ENCODE measurements around the gene SHISA9.

Gene SHISA9

DNA sequence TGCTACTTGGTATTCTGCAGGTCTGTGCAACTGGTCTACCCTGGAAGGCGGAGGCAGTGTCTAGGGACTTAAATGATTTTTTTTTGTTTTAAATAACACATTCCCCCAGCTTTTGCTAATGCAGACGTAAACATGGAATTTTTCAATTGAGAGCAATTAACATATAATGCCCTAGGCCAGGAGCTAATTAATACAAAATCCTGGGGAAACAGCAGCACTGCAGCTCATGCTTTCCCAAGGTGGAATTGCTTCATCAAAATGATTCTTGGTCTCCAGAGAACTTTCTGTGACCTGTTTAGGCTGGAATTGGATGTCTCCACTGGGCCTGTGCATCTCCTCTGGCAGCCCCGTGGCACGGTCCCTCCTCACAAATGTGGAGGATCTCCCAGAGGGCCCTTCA, 50.6 kb downstream of the SHISA9 start:
- DNase-seq = no peak
- no peak for TF ChIP-seq GATA1 (IDR thresholded peaks at IDR 0.05; ENCODE audit: low read depth, low read length)
- no peak for TF ChIP-seq POLR2A (IDR thresholded peaks at IDR 0.05; ENCODE audit: low read length)

DNA sequence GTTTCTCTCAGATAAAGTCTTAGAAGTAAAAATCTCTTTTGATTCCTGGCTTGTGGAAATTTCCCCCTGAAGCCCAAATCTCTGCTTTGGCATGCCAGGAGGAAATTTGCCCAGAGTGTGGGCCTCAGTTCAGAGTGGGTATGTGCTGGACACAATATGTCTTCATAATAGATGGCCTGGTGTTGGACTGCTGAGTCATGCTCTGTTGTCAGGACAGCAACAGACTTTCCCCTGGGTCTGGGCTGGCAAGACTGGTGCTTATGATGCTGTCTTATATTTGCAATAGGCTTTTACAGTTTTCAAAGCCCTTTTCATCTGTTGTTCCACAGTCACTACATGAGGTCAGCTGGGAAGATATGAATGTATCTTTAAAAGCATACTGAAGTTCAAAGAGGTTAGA, 57.0 kb downstream of the SHISA9 start:
- DNase-seq = no peak
- no peak for TF ChIP-seq POLR2A (IDR thresholded peaks at IDR 0.05; ENCODE audit: low read length)
- no peak for TF ChIP-seq GATA1 (IDR thresholded peaks at IDR 0.05; ENCODE audit: low read depth, low read length)

DNA sequence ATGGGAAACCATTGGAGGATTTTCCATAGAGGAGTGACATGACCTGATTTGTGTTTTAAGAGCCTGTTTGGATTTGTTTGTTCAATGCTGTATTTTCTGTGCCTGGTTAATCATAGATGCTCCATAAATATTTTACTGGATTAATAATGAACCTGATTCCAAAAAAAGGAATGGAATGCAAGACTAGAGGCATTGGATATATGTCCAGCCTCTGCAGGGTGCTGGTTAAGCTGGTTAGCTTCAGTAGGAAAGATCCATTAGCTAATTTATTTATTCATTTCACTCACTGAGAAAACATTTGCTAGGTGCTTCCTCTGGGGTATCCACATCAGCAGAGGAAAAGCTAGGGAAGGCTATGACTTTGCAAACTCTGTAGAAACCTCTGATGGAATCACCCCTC, 57.7 kb downstream of the SHISA9 start:
- TF ChIP-seq GATA1 (IDR thresholded peaks at IDR 0.05; ENCODE audit: low read depth, low read length) = no peak
- TF ChIP-seq POLR2A (IDR thresholded peaks at IDR 0.05; ENCODE audit: low read length) = no peak

DNA sequence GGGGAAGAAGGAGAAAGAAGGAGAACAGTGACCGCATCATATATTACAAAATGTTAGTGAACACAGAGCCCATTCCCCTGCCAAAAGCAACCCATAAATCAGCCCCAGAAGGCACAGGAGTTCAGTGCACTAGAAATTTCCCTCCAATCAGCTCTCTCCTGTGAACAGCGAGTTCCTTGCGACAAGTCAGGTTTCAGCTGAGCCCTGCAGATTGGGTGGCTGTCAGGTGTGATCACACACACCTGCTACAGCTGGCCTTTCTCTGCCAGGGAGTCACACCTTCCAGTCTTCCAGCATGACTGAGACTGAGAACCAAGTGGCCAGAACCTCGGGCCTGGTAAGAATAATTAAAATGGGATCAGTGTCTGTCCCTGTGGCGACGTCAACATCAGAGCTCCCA, 60.2 kb downstream of the SHISA9 start:
- TF ChIP-seq GATA1 (IDR thresholded peaks at IDR 0.05; ENCODE audit: low read depth, low read length) (no peak), POLR2A (IDR thresholded peaks at IDR 0.05; ENCODE audit: low read length) (no peak)
- no peak for DNase-seq

More for the DNA sequence above, 57.7 kb downstream of the SHISA9 start:
- no peak for DNase-seq

DNA sequence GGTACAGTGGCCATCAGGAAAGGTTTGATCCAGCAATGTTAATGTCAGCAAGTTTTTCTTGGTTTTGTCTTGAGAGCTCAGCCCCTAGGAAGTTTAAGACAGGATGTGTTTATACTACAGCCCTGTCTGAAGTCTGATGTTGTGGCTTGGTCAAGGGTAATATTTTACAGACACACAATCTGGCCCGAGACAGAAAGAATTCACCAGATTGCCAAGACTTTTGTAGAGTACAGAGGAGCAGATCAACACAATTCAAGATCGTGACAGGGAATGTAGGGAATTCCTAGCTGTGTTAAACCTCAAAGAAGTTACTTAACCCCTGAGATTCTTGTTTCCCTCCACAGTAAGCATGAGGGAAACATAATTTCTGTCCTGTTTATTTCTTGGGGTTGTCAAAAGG, 63.1 kb downstream of the SHISA9 start:
- TF ChIP-seq GATA1 (IDR thresholded peaks at IDR 0.05; ENCODE audit: low read depth, low read length) = no peak
- no peak for DNase-seq

DNA sequence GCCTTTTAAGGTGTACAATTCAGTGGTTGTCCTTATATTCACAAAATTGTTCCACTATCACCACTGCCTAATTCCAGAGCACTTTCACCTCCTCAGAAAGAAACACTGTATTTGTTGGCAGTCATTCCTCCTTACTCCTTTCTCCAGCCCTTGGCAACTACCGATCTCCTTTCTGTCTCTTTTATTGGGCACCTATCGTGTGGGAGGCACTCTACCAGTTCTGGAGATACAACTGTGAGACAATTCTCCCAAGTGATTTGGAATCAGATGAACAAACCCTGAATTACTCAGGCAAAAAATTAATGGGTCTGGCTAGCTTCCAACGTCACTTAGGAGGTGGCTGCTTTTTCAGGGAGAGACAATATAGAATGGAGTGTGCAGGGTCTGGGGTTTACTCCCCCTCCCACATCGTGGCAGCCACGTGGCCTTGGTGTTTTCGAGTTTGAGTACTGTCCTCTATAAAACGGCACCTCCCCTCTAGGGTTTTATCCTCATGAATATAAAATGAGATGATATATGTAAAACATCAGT, 63.9 kb downstream of the SHISA9 start:
- TF ChIP-seq POLR2A (IDR thresholded peaks at IDR 0.05; ENCODE audit: low read length) = no peak
- no peak for TF ChIP-seq GATA1 (IDR thresholded peaks at IDR 0.05; ENCODE audit: low read depth, low read length)
- DNase-seq = no peak

DNA sequence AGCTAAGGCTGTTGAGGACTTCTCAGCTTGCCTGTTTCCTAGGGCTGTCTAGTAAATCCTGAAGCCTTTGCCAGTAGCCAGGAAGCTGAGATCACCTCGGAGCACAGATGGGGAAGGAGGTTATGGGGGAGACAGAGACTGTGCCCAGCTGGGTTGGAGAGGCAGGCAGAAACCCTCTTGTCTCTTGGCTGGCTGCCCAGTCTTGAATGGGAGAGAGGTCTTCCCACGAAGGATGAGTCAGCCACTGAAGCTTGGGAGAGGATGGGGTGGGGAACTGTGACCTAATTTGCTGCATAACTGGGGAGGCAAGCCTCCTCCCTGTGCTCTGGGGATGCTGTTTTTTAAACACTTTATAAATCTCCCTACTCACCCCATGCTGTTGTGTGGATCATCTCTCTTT, 69.8 kb downstream of the SHISA9 start:
- peak in 1 of 2 experiments; percentile 27 for DNase-seq
- no peak for TF ChIP-seq POLR2A (IDR thresholded peaks at IDR 0.05; ENCODE audit: low read length)
- no peak for TF ChIP-seq GATA1 (IDR thresholded peaks at IDR 0.05; ENCODE audit: low read depth, low read length)

DNA sequence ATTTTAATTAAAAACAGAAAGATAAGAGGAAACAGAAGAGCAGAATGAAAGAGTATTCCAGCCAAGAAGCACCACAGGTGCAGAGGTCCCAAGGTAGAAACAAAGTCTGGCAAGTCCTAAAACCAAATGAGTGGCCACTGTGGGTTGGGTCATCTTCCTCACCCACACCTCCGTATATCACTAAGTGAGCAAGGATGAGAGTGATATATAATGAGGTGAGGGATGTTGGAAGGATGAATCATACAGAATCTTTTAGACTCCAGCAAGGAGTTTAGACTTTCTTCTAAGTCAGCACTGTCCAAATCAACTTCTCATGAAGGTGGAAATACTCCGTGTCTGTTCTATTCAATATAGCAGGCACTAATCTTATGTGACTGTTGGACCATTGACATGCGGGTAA, 70.8 kb downstream of the SHISA9 start:
- no peak for DNase-seq
- no peak for TF ChIP-seq GATA1 (IDR thresholded peaks at IDR 0.05; ENCODE audit: low read depth, low read length)
- TF ChIP-seq POLR2A (IDR thresholded peaks at IDR 0.05; ENCODE audit: low read length) = no peak

DNA sequence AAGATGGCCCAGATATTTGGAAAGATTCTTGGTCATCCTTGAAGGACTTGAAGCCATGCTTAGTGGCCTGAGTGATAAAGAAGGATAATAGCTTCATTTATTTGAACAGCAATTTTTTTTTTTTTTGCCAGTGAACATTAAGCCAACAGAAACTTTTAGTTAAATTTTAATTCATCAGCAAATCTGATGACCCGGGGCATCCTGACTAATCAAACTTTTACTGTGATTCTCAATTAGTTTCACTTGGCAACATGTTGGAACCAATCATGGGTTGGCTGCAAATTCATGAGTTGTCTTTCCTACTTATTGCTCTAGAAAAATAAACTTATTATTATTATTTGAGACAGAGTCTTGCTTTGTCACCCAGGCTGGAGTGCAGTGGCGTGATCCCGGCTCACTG, 74.4 kb downstream of the SHISA9 start:
- no peak for TF ChIP-seq POLR2A (IDR thresholded peaks at IDR 0.05; ENCODE audit: low read length)
- TF ChIP-seq GATA1 (IDR thresholded peaks at IDR 0.05; ENCODE audit: low read depth, low read length) = no peak
- DNase-seq = no peak

DNA sequence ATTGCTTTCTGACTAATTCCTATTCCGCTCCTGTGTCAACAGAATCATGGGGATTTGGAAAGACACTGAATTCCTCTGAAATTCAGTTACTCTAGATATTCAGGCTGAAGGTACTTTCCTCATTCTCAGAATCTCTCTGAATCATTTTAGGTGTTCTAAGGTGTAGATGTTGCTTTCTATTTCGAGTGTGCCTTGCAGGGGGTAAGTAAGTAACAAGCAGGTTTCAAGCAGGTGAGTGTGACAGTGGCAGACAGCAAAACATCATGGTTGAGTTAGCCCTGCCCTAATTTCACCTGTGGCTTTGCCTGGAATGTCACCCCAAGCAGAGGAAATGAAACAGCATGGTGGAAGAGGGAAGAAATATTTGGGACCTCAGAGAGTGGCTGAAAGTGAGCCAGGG, 75.1 kb downstream of the SHISA9 start:
- TF ChIP-seq GATA1 (IDR thresholded peaks at IDR 0.05; ENCODE audit: low read depth, low read length) (no peak), POLR2A (IDR thresholded peaks at IDR 0.05; ENCODE audit: low read length) (no peak)
- no peak for DNase-seq

DNA sequence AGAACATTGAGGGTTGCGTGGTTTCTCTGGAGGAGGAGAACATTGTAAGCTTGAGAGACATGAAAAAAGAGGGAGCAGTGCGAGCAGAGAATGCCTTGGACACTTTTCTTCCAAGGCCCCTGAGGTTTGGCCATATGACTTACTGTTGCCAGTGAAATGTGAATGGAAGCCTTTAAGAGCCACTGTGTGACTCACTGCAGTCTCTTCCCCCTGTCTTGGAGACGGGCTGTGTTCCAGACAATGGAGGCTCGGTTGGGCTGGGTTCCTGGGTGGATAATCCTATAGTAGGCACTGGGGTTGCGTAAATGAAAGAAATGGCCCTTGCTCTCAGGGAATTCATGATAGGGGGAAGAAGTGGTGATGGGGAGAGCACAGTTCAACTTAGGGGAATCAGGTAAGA, 75.5 kb downstream of the SHISA9 start:
- DNase-seq = no peak
- TF ChIP-seq POLR2A (IDR thresholded peaks at IDR 0.05; ENCODE audit: low read length) (no peak), GATA1 (IDR thresholded peaks at IDR 0.05; ENCODE audit: low read depth, low read length) (no peak)

DNA sequence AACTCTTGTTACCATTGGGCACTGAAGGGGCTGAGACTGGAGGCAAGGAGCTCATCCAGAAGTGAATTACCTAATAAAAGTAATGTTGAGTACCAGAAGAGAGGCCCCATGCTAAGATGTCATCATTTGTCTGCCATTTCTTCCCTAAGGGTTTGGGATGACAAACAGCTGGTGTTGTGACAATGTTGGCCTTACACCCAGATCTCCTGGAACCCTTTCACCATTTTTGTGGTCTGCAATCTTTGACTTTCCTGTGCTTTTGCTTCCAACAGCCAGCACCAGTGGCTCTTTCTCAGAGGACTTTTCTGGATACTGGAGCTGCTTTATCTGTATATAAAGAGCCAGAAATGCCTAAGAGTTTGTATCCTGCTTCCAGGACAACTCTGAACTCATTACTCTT, 84.1 kb downstream of the SHISA9 start:
- no peak for DNase-seq
- no peak for TF ChIP-seq POLR2A (IDR thresholded peaks at IDR 0.05; ENCODE audit: low read length)
- no peak for TF ChIP-seq GATA1 (IDR thresholded peaks at IDR 0.05; ENCODE audit: low read depth, low read length)

DNA sequence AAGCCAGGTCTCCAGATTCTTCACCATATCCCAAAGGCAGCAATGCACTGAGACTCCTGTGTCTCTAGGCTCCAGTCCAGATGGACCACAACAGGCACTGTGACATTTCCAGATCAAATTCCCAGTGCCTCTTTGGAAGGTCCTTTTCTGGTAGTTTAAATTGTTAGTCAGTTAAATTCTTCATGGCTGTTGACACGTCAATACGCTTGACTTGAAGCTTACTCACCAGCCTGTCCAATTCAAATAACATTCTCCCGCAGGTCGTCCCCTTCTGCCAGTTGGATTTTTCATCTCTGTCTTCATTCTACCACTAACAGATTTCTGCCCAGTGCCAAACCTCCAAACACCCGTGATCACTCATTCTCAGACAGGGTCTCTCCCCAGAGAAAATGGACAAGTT, 86.7 kb downstream of the SHISA9 start:
- no peak for DNase-seq

DNA sequence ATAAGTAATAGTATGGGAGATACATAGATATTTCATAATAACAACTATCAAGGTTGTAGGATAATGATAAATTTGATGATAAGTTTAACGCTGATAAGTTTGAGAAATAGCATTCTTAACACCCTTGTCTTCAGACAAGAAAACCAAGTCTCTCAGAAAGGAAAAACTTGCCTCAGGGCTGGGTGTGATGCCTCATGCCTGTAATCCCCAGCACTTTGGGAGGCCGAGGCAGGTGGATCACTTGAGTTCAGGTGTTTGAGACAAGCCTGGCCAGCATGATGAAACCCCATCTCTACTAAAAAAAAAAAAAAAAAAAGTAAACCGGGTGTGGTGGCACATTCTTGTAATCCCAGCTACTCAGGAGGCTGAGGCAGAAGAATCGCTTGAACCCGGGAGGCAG, 90.7 kb downstream of the SHISA9 start:
- TF ChIP-seq POLR2A (IDR thresholded peaks at IDR 0.05; ENCODE audit: low read length) (no peak), GATA1 (IDR thresholded peaks at IDR 0.05; ENCODE audit: low read depth, low read length) (no peak)
- no peak for DNase-seq

More for the DNA sequence above, 86.7 kb downstream of the SHISA9 start:
- TF ChIP-seq POLR2A (IDR thresholded peaks at IDR 0.05; ENCODE audit: low read length) = no peak
- TF ChIP-seq GATA1 (IDR thresholded peaks at IDR 0.05; ENCODE audit: low read depth, low read length) = no peak

DNA sequence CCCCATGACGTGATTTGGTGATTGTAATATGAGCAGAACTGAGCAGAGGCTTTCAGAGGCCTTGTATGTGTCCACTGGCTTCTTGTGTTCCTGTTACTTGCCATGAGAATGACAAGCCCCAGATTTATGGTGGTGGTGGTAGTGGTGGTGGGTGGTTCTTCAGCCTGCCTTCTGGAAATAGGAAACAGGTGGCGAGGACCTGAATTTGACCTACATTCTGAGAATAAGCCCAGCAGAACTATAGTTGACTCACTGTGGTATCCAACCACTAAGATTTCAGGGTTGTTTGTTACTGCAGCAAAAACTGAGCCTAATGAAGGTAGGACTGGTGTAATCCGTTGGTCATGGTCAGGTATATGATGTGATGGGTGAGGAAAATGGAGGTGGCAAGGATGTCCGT, 93.0 kb downstream of the SHISA9 start:
- TF ChIP-seq POLR2A (IDR thresholded peaks at IDR 0.05; ENCODE audit: low read length) (no peak), GATA1 (IDR thresholded peaks at IDR 0.05; ENCODE audit: low read depth, low read length) (no peak)

More for the DNA sequence above, 93.0 kb downstream of the SHISA9 start:
- DNase-seq = no peak

Measured in erythroblast (primary cell).